ENCODE data around the gene ATP11C. TPM values are rescaled to one million over a fixed set of nuclear protein-coding genes. Genes with fewer than 3 reads are reported as not detected.

ATP11C gene
- total RNA-seq, 2 experiments from 2014 or later: 15.0 to 21.6 TPM

- Mint-ChIP-seq H3K27me3 (no peaks in the 10 kb centered on the region), H3K4me3 (no peak overlapping the region), H3K27ac (no peak overlapping the region), H3K9me3 (ENCODE audit: low read depth) (peaks cover 7% of the 10 kb centered on the region), H3K4me1 (no peaks in the 10 kb centered on the region), H3K36me3 (ENCODE audit: low read depth) (peaks cover 45% of the 10 kb centered on the region)
- ATAC-seq (no peak), DNase-seq (no peak)
- intact Hi-C loops (cut with DNase I, micrococcal nuclease): no loop called here
- CTCF ChIA-PET: interaction anchor here (0.9 to 1.6 kb wide), 2 partner anchors 11 to 13 kb away, joined by 3 to 4 read pairs; no protein-coding TSS in a partner anchor
- POLR2A ChIA-PET: no interaction called here
These were observed 174.6 kb downstream of the ATP11C start for GRCh38 chrX:139758250-139758649.

- H3K27ac Mint-ChIP-seq: no peak overlapping the region
- no peaks in the 10 kb centered on the region for H3K27me3 Mint-ChIP-seq
- DNase-seq (no peak), ATAC-seq (no peak)
- ChIA-PET POLR2A (no interaction called here), CTCF (interaction anchor here (0.6 kb wide), 1 partner anchor 74 kb away, joined by 3 read pairs; no protein-coding TSS in a partner anchor)
- no peak overlapping the region for H3K4me3 Mint-ChIP-seq
- intact Hi-C loops (cut with DNase I, micrococcal nuclease): no loop called here
- no peaks in the 10 kb centered on the region for H3K4me1 Mint-ChIP-seq
- H3K9me3 Mint-ChIP-seq (ENCODE audit: low read depth): peaks cover 7% of the 10 kb centered on the region
- peaks cover 43% of the 10 kb centered on the region for H3K36me3 Mint-ChIP-seq (ENCODE audit: low read depth)
These were observed 181.8 kb downstream of the ATP11C start for GRCh38 chrX:139751053-139751452.

- Mint-ChIP-seq H3K27me3 (no peaks in the 10 kb centered on the region), H3K9me3 (ENCODE audit: low read depth) (peaks cover 7% of the 10 kb centered on the region), H3K27ac (no peak overlapping the region), H3K4me3 (no peak overlapping the region), H3K4me1 (no peaks in the 10 kb centered on the region), H3K36me3 (ENCODE audit: low read depth) (peaks cover 38% of the 10 kb centered on the region)
- no peak for ATAC-seq
- intact Hi-C loops (cut with DNase I, micrococcal nuclease): no loop called here
- CTCF ChIA-PET: interaction anchor here (0.6 to 1.2 kb wide), 2 partner anchors 25 to 75 kb away, joined by 3 to 4 read pairs; no protein-coding TSS in a partner anchor
- POLR2A ChIA-PET: no interaction called here
- DNase-seq: no peak
These were observed 182.5 kb downstream of the ATP11C start for GRCh38 chrX:139750390-139750789.

GRCh38 chrX:139739138-139739537, 193.7 kb downstream of the ATP11C start:
- ATAC-seq (peak; percentile 94), DNase-seq (peak; percentile 38)
- H3K4me1 Mint-ChIP-seq: peaks cover 12% of the 10 kb centered on the region
- ChIA-PET POLR2A (interaction anchor here (1.1 kb wide), 1 partner anchor 193 kb away, joined by 4 read pairs; no protein-coding TSS in a partner anchor), CTCF (no interaction called here)
- H3K9me3 Mint-ChIP-seq (ENCODE audit: low read depth): no peaks in the 10 kb centered on the region
- H3K27ac Mint-ChIP-seq: peak overlapping the region; percentile 42
- H3K4me3 Mint-ChIP-seq: no peak overlapping the region
- no peaks in the 10 kb centered on the region for H3K27me3 Mint-ChIP-seq
- intact Hi-C loops (cut with DNase I, micrococcal nuclease): loop anchor here (2.0 to 10.0 kb wide), 2 partner anchors 194 to 196 kb away; partner anchors contain the start of gene ATP11C (in 2 of the 2)
- peaks cover 14% of the 10 kb centered on the region for H3K36me3 Mint-ChIP-seq (ENCODE audit: low read depth)

- peaks cover 12% of the 10 kb centered on the region for H3K4me1 Mint-ChIP-seq
- no peaks in the 10 kb centered on the region for H3K27me3 Mint-ChIP-seq
- ATAC-seq: no peak
- intact Hi-C loops (cut with DNase I, micrococcal nuclease): loop anchor here (2.0 to 10.0 kb wide), 2 partner anchors 194 to 196 kb away; partner anchors contain the start of gene ATP11C (in 2 of the 2)
- no peaks in the 10 kb centered on the region for H3K9me3 Mint-ChIP-seq (ENCODE audit: low read depth)
- H3K27ac Mint-ChIP-seq: no peak overlapping the region
- no peak for DNase-seq
- H3K36me3 Mint-ChIP-seq (ENCODE audit: low read depth): peaks cover 14% of the 10 kb centered on the region
- ChIA-PET CTCF (no interaction called here), POLR2A (interaction anchor here (1.1 kb wide), 1 partner anchor 193 kb away, joined by 4 read pairs; no protein-coding TSS in a partner anchor)
- H3K4me3 Mint-ChIP-seq: no peak overlapping the region
These were observed 194.3 kb downstream of the ATP11C start for GRCh38 chrX:139738581-139738980.

- H3K27me3 Mint-ChIP-seq: no peaks in the 10 kb centered on the region
- peaks cover 12% of the 10 kb centered on the region for H3K4me1 Mint-ChIP-seq
- no peak for DNase-seq
- ChIA-PET CTCF (no interaction called here), POLR2A (no interaction called here)
- peaks cover 19% of the 10 kb centered on the region for H3K36me3 Mint-ChIP-seq (ENCODE audit: low read depth)
- no peak overlapping the region for H3K27ac Mint-ChIP-seq
- H3K4me3 Mint-ChIP-seq: no peak overlapping the region
- ATAC-seq: no peak
- intact Hi-C loops (cut with DNase I, micrococcal nuclease): loop anchor here in 1 of 2 experiments (10.0 kb wide), 1 partner anchor 199 kb away; the partner anchor contains the start of gene ATP11C
- no peaks in the 10 kb centered on the region for H3K9me3 Mint-ChIP-seq (ENCODE audit: low read depth)
These were observed 196.7 kb downstream of the ATP11C start for GRCh38 chrX:139736151-139736550.

- H3K27ac Mint-ChIP-seq: no peak overlapping the region
- peaks cover 10% of the 10 kb centered on the region for H3K4me1 Mint-ChIP-seq
- H3K9me3 Mint-ChIP-seq (ENCODE audit: low read depth): no peaks in the 10 kb centered on the region
- no peaks in the 10 kb centered on the region for H3K27me3 Mint-ChIP-seq
- peaks cover 20% of the 10 kb centered on the region for H3K36me3 Mint-ChIP-seq (ENCODE audit: low read depth)
- no peak for ATAC-seq
- POLR2A ChIA-PET: no interaction called here
- DNase-seq: no peak
- CTCF ChIA-PET: no interaction called here
- intact Hi-C loops (cut with DNase I, micrococcal nuclease): loop anchor here in 1 of 2 experiments (10.0 kb wide), 1 partner anchor 200 kb away; the partner anchor contains the start of gene ATP11C
- H3K4me3 Mint-ChIP-seq: no peak overlapping the region
These were observed 197.9 kb downstream of the ATP11C start for GRCh38 chrX:139734996-139735395.

GRCh38 chrX:139725720-139726119, 207.1 kb downstream of the ATP11C start:
- Mint-ChIP-seq H3K4me1 (peaks cover 7% of the 10 kb centered on the region), H3K4me3 (no peak overlapping the region), H3K36me3 (ENCODE audit: low read depth) (peaks cover 4% of the 10 kb centered on the region), H3K9me3 (ENCODE audit: low read depth) (no peaks in the 10 kb centered on the region), H3K27me3 (no peaks in the 10 kb centered on the region), H3K27ac (no peak overlapping the region)
- ChIA-PET CTCF (no interaction called here), POLR2A (no interaction called here)
- peak; percentile 74 for ATAC-seq
- DNase-seq: no peak
- intact Hi-C loops (cut with DNase I, micrococcal nuclease): no loop called here

GRCh38 chrX:139724626-139725025, 208.2 kb downstream of the ATP11C start:
- ChIA-PET POLR2A (no interaction called here), CTCF (no interaction called here)
- no peaks in the 10 kb centered on the region for H3K9me3 Mint-ChIP-seq (ENCODE audit: low read depth)
- no peak overlapping the region for H3K4me3 Mint-ChIP-seq
- ATAC-seq (no peak), DNase-seq (no peak)
- peaks cover 5% of the 10 kb centered on the region for H3K4me1 Mint-ChIP-seq
- H3K27me3 Mint-ChIP-seq: no peaks in the 10 kb centered on the region
- no peak overlapping the region for H3K27ac Mint-ChIP-seq
- intact Hi-C loops (cut with DNase I, micrococcal nuclease): no loop called here
- H3K36me3 Mint-ChIP-seq (ENCODE audit: low read depth): peaks cover 7% of the 10 kb centered on the region

GRCh38 chrX:139720979-139721378, 211.9 kb downstream of the ATP11C start:
- Mint-ChIP-seq H3K27ac (no peak overlapping the region), H3K27me3 (no peaks in the 10 kb centered on the region), H3K9me3 (ENCODE audit: low read depth) (no peaks in the 10 kb centered on the region), H3K4me3 (no peak overlapping the region), H3K4me1 (peaks cover 4% of the 10 kb centered on the region), H3K36me3 (ENCODE audit: low read depth) (peaks cover 8% of the 10 kb centered on the region)
- CTCF ChIA-PET: no interaction called here
- ATAC-seq (no peak), DNase-seq (no peak)
- intact Hi-C loops (cut with DNase I, micrococcal nuclease): no loop called here
- POLR2A ChIA-PET: no interaction called here

GRCh38 chrX:139720136-139720535, 212.7 kb downstream of the ATP11C start:
- H3K4me3 Mint-ChIP-seq: no peak overlapping the region
- ChIA-PET POLR2A (no interaction called here), CTCF (interaction anchor here (0.5 kb wide), 1 partner anchor 90 kb away, joined by 3 read pairs; no protein-coding TSS in a partner anchor)
- H3K4me1 Mint-ChIP-seq: no peaks in the 10 kb centered on the region
- peaks cover 8% of the 10 kb centered on the region for H3K36me3 Mint-ChIP-seq (ENCODE audit: low read depth)
- no peaks in the 10 kb centered on the region for H3K27me3 Mint-ChIP-seq
- no peak overlapping the region for H3K27ac Mint-ChIP-seq
- intact Hi-C loops (cut with DNase I, micrococcal nuclease): no loop called here
- no peak for ATAC-seq
- no peak for DNase-seq
- H3K9me3 Mint-ChIP-seq (ENCODE audit: low read depth): no peaks in the 10 kb centered on the region

GRCh38 chrX:139708067-139708466, 224.8 kb downstream of the ATP11C start, which contains the start of gene MCF2:
MCF2 (minus strand) TSS chrX:139708167; CDS start chrX:139651744, 56,423 bp downstream.
- CTCF ChIA-PET: no interaction called here
- POLR2A ChIA-PET: no interaction called here
- no peak for DNase-seq
- ATAC-seq: no peak
- no peak within 1 kb of the TSS for H3K27ac Mint-ChIP-seq
- H3K27me3 Mint-ChIP-seq: no peaks in the 10 kb centered on the region
- H3K4me3 Mint-ChIP-seq: no peak within 1 kb of the TSS
- H3K4me1 Mint-ChIP-seq: no peaks in the 10 kb centered on the region
- intact Hi-C loops (cut with DNase I, micrococcal nuclease): no loop called here
- peaks cover 3% of the 10 kb centered on the region for H3K36me3 Mint-ChIP-seq (ENCODE audit: low read depth)
- H3K9me3 Mint-ChIP-seq (ENCODE audit: low read depth): no peaks in the 10 kb centered on the region

Measured in activated CD4-positive, alpha-beta T cell treated with anti-CD3 and anti-CD28 coated beads for 36 hours (primary cell).